Right renal cortex interstitium (tissue), 3 donors: ENCODE measurements around the gene ACMSD. TPM values are rescaled to one million over a fixed set of nuclear protein-coding genes. Genes with fewer than 3 reads are reported as not detected.
"Not testable (repeated sequence)": the region's sequence is repeated elsewhere in the genome, so short reads cannot be mapped to it uniquely, and the experiment has no call there.

Source experiments
- DNase-seq, 3 donors: peaks; one replicate each; pipeline ENCODE4 v3.0.0-alpha.2; 2013; ENCODE audit warnings: low read depth in 3 of 3, low spot score in 2 of 3
- polyA plus RNA-seq, 3 donors: library from polyadenylated mRNA; unstranded; fragments of 120-200 nt; gene quantifications; one replicate each; pipeline ENCODE4 v1.2.1, GENCODE V29; 2013; ENCODE audit not compliant: insufficient read length in 3 of 3

Gene ACMSD
- 10 to 100 TPM; 43.0 to 50.2 (median 49.3) TPM for polyA plus RNA-seq

DNA sequence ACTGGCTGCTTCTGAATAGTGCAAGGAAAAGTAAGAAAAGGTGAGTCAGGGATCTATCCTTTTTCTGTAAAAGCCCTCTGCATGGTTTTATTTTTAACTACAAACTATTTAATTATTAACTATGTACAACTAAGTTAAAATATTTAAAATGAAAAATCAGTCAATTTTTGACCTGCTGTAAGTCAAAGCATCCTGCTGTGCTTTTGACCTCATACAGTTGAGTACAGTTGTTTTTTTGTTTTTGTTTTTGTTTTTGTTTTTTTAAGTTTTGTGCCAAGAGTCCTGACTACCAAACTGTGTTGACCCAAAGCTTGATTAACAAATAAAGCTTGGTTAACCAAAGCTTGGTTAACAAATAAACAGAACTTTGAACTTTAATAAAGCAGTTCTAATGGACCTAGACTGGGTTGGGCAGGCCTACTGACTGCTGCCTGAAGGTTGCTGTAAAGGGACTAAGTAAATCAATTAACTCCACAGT is at the start of gene ACMSD:
TSS of gene ACMSD (plus strand) at position 474 of the 478 bp plus-strand sequence. CDS start 67 bp downstream, outside the sequence.
- DNase-seq: no peak

DNA sequence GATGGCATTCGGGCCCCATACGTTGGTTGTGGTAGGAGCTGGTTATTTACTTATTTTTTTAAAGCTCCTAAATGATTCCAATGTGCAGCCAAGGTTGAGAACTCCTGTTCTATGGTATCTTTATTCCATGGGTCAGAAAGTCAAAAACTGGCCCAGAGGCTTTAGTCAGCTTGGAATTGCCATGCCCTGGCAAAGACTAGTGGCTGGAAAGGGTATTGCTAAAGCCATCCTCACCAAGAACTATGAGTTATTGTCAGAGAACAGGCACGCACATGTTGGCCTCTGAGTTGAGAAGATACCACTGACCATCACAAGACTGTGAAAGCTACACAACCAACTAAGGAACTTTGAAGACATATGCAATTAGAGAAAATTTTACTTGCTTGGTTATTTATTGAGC is 47.9 kb upstream of the ACMSD start:
- DNase-seq: no peak

DNA sequence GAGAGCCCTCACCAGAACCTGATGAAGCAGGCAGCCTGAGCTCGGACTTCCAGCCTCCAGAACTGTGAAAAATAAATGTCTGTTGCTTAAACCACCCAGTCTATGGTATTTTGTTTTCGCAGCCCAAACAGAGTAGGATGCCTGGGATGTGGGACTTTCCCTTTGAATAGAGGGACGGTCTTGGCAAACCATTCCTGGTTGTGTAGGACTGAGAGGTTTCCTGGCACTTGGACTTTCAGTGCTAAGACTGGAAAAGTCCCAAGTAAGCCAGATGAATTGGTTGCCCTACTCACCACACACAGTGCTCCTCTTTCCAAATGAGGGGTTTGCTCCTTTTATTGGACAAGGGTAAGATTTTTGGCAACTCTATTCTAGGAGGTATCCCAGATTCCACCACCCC is 46.8 kb upstream of the ACMSD start:
- no peak for DNase-seq

DNA sequence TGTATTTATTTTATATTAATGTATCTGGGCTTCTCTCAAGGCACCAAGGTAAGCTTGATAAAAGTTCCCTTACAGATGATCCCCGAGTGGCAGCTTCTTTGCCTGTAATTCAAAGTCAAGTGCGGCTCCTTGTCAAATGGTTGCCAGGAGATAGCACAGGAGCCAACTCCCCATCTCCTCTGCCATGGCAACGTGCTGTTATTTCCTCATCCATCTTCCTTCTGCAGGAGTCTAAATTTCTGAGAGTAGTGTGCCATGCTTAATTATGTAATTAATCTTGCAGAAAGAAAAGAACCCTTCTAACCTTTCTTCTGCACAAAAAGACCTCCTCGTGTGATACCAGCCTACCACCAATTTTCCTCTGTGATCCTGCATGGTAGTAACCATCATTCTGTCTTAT is 46.2 kb upstream of the ACMSD start:
- DNase-seq: no peak

DNA sequence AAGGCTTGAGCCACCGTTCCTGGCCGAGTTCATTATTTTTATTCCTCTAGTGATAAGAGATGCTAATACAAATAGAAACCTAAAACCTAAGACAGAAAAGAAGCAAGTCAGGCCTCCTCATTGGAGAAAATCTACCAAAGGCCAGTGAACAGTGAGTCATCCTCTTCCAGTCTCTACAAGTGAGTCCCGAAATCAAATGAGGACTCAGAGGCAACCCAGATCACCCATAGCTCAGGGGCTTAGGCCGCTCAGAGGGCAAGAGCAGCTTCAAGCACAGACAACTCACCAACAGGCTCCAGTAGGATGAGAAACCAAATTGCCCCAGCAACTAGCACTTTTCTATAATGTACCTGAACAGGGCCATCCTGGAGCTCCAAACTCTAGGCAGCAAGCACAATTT is 42.7 kb upstream of the ACMSD start:
- DNase-seq: no peak

DNA sequence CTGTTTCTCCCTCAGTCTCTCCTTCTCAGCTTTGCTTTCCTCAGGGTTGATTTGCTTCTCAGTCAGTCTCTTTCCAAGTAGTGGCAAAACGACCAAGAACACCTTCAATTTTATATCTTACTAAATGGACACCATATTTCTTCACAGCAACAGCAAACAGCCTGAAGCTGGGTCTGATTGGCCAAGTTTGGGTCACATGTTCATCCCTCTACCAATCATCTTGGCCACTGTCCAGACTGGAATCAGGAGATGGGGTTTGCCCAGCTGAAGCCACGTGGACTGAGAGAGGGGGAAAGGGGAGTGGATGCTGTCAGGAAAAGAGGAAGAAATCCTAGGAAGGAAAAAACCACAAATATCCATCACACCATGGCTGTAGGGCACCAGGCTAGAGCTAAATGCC is 42.0 kb upstream of the ACMSD start:
- DNase-seq: no peak

DNA sequence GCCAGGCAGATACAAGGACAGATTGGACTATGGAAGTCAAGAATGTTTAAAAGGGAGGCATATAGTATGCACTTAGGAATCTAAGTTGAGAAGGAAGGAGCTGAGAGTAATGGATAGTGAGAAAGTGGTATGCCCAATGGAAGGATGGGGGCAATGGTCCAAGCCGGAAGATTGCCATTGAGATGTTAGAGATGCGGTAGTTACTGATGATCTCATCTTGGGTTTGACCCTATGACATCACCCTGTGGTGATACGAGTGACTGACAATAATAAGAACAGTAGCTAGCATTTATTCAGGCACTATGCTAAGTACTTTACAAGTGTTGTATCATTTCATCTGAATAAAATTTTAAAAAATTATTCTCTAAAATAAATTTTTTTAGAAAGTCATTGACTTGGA is 38.5 kb upstream of the ACMSD start:
- DNase-seq: no peak

DNA sequence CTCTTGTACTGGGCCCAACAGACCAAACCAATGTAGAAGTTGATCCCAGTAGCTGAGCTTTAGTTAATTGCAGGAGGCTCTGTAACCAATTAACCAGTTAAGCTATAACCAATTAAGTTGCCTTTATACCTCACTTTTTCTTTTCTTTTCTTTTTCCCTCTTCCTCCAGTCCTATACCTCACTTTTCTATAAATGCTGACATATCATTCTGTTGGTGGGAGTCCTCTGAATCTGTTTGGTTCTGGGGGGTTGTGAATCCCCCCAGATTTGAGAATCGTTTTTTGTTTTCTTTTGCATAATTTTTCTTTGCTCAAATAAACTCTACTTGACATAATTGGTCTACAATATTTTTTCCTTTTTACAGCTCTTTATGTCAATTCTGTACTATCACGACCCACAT is 38.1 kb upstream of the ACMSD start:
- DNase-seq: no peak

DNA sequence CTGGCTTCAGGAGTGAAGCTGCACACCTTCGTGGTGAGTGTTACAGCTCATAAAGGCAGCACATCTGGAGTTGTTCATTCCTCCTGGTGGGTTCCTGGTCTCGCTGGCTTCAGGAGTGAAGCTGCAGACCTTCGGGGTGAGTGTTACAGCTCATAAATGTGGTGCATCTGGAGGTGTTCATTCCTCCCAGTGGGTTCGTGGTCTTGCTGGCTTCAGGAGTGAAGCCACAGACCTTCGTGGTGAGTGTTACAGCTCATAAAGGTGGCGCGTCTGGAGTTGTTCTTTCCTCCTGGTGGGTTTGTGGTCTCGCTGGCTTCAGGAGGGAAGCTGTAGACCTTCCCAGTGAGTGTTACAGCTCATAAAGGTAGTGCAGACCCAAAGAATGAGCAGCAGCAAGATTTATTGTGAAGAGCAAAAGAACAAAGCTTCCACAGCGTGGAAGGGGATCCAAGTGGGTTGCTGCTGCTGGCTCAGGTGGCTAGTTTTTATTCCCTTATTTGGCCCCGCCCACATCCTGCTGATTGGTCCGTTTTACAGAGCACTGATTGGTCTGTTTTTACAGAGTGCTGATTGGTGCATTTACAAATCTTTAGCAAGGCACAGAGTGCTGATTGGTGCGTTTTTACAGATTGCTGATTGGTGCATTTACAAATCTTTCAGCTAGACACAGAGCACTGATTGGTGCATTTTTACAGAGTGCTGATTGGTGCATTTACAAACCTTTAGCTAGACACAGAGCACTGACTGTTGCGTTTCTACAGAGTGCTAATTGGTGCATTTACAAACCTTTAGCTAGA is 34.6 kb upstream of the ACMSD start:
- not testable (repeated sequence) for DNase-seq

DNA sequence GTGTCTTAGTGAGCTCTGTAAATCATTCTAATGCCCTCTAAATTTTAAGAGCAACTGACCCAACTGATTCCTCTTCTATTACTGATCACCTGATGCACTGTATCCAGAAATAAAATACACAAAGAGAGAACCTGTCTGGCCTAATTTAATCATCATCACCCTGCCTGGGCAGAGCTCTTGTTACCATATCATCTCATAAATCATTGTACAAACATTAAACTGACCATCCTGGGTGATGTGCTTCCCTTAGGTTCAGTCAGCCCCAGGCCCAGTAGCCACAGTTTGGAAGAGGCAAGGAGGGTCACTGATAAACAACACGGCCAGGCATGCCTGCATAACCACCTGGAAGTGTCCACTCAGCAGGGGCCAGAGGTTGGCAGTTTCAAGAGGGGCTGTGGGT is 22.7 kb upstream of the ACMSD start:
- DNase-seq: no peak

DNA sequence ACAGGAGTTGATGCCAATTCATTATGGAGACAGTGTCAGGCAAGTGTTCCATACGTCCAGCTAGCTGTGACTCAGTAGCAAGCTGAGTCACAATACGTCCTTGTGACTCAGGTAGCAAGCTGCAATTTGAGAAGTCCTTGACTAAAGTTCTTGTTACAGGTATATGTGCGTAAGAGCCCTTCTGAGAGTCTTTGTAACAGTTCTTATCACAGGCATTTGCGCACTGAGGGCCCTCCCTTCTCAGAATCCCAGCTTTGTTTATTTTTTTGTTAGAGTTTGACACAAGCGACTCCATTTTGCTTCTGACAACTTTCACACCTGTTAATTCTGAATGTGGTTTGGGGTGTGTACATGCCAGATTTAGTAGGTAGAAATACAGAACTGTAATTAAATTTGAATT is 20.1 kb upstream of the ACMSD start:
- no peak for DNase-seq

DNA sequence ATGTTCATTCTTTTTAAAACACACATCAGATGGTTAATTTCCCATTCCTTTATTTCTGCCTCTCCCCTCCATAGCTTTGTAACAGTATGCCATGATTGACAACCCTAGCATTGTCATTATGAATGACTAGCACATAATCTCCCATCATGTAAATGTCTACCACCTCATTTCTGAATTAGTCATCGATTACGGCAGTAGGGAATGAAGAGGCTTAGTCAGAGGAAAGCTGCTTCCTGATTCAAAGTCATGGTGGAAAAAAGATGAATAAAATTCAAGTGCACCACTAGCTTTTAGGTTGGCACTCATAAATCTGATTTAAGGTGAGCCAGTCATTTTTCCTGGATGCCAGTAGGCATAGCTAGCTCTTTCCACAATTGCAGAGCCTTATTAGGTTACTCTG is 19.1 kb upstream of the ACMSD start:
- no peak for DNase-seq

DNA sequence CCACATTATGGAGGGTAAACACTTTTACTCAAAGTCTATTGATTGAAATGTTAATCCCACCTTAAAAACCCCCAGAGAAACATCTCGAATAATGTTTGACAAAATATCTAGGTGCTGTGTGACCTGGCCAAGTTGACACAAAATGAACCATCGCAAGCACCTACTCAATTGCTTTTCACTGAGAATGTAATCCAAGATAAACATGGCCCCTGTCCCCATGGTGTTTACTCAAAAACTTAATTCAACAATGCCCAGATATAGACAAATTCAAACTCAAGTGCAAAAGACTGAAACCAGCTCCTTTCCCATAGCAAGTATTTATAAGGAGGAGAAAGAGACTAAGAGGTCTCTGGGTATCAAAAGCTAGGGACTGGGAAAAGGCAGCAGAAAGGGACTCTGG is 15.0 kb upstream of the ACMSD start:
- no peak for DNase-seq

DNA sequence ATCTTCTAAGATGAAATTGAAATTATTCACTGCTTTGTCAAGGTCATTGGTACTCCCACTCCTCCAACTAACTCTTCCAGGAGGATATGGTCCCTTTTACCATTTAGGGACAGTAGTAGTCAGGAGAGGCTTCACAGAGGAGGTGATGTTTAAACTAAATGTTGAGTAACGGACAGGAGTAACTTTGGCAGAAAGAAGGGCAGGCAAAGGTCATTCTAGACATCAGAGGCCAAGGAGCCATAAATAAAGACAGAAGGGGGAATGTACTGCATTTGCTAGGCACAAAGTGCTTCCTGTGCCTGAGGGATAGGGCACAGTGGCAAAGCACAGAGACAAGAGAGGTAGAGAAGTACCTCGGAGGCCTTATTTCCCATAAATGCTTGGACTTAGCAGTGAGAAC is 14.6 kb upstream of the ACMSD start:
- DNase-seq: no peak

DNA sequence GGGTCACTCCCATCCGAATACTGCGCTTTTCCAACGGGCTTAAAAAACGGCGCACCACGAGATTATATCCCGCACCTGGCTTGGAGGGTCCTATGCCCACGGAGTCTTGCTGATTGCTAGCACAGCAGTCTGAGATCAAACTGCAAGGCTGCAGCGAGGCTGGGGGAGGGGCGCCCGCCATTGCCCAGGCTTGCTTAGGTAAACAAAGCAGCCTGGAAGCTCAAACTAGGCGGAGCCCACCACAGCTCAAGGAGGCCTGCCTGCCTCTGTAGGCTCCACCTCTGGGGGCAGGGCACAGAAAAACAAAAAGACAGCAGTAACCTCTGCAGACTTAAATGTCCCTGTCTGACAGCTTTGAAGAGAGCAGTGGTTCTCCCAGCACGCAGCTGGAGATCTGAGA is 12.7 kb upstream of the ACMSD start:
- not testable (repeated sequence) for DNase-seq

DNA sequence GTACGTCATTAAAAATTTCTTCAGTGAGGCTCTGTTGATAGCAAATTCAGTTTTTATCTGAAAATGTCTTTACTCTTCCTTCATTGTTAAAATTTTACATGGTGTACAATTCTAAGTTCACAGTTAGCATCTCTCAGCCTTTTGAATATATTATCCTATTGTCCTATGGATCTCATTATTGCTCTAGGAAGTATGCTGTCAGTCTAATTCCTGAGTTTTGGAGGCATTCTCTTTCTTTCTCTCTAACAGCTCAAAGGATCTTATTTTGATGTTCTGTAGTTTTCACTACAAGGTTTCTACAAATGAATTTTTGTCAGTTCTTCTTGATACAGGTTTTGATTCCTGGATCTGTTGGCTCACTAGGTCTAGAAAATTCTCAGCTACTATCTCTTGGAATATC is 2.9 kb upstream of the ACMSD start:
- DNase-seq: no peak

DNA sequence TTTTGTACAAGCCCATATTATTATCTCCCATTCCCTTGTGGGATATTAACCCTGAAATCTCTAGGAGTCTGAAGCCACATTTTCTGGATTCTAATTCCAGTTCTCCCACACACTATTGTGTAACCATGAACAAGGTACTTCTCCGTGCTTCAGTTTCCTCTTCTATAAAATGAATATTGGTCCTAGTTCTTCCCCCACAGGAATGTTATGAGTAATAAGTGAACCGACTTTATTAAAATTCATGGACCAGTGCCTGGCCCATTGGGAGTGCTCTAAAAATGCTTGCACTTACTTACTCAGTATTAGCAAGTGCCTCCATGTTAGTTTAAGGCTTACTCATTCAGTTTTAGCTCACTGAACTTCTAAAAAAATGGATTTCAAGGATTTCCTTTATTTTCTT is 1.4 kb upstream of the ACMSD start:
- no peak for DNase-seq

DNA sequence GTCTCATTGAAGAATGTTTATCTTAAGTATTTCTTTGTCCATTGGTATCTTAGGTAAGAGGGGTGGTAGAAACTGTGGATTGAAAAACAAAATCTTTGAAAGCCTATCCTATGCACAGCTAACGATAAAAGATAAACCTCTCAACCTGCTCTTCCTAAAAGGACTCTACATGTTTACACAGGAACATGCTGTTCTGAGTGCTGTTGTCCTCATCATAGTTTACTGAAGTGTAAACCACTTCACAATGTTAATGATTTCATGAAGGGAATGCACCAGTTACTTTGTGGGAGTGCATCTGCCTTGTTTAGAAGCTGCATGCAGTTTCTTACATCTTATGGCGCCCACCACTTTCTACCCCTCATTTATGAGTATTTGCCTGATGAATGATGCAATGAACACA is 1.2 kb downstream of the ACMSD start:
- no peak for DNase-seq

DNA sequence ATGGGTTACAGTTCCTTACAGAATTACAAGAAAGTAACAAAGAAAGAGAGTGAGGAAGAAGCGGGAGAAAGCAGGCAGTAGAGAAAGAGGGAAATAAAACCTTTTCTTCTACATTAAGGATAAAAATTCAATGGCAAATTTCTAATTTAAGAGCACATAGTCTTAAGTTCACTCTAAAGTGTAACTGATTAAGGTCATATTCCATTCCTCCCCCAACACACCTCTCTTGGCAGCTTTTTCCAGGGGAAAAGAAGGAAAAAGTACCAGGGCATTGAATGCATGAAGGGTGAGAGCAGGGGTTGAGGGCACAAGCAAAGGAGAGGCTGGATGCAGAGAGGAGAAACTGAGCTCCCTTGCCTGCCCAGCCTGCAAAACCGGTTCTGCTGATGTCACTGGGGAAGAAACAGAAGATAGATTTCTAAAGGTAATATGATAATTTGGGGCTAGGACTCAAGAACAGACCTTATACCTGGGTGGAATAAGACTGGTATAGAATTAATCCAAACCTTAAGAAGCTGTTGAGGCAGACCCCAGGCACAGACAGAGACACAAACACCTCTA is 4.6 kb downstream of the ACMSD start:
- DNase-seq: no peak

DNA sequence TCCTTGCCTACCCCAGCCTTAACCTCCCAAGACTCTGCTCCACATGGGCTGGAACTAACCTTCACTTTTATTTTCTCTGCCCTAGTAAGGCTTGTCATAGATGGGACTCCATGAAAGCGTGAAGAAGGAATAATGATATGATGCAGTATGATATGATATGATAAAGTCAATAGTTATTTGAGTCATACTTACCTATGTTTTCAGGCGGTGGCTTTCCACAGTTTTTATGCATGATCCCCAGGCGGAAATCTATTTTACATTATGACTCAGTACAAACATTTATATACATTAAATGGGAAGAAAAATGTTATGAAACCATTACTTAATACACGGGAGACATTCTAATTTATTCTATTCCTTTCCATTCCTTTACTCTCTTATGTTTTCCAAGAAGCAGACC is 5.6 kb downstream of the ACMSD start:
- no peak for DNase-seq

DNA sequence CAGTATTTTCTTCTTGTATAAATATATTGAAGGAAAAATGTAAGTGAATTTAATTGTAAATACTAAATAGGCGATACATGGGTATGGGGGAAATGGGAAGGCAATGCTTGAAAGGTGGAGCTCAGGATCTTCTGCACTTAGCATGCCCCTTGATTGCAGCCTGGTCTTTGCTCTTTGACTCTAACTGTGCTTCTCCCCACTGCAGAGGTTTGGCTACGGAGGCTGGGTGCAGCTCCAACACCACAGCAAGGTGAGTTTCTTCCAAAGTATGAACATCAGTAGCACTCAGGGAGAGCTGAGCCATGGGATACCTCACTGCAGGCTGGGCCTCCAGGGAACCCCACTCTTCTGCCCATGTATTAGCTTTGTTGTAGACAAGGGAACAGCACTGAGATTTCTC is 6.6 kb downstream of the ACMSD start:
- DNase-seq: no peak

DNA sequence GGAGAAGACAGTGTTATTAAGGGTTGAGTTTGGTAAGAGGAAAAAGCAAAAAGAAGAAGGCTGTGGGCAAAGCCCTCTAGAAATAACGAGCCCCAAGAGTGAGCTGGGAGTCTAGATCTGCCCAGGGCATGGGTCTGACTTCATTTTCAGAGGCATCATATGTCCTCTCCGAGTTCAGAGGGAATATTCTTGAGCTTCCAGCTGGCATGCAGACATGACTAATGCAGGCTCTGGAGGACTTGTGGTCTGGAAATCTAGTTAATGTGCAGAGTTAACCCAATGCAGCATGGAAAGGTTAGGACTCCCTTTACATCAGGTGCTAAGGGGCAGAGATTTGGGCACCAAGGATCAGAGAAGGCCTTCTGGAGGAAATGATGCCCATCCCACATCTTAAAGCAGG is 7.3 kb downstream of the ACMSD start:
- no peak for DNase-seq

DNA sequence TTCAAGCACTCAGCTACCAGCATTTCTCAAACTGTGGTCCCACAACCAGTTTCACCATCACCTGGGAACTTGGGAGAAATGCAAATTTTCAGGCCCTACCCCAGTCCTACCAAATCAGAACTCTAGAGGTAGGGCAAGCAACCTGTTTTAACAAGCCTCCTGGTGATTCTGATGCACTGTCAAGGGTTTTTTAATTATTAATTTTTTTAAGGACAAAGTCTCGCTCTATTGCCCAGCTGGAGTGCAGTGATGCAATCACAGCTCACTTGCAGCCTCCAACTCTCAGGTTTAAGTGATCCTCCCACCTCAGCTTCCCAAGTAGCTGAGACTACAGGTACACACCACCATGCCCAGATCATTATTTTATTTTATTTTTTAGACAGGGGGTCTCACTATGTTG is 7.8 kb downstream of the ACMSD start:
- no peak for DNase-seq
